Stimulated activated effector memory CD8-positive, alpha-beta T cell treated with anti-CD3 and anti-CD28 coated beads, Interleukin-12 subunit alpha, Interleukin-12 subunit beta, amount 100 ng/mL, for 72 hours (primary cell): Measurements from ENCODE around the gene POTEI.
"Not testable (repeated sequence)": the region's sequence is repeated elsewhere in the genome, so short reads cannot be mapped to it uniquely, and the experiment has no call there.

Experiments
- ATAC-seq: fragments of 150-1000 bp; cut with Tn5 transposase; 2 replicates; pipeline ENCODE4 v1.10.0; 2021
- DNase-seq, 2 donors: peaks; one replicate each; pipeline ENCODE4 v3.0.0; 2021 to 2022; ENCODE audit warnings: low spot score in 2 of 2
- H3K27ac Mint-ChIP-seq: one replicate; pipeline ENCODE4 v1.8.0; 2022; ENCODE audit warnings: mild to moderate bottlenecking, mixed read lengths
- H3K36me3 Mint-ChIP-seq: one replicate; pipeline ENCODE4 v1.8.0; 2022; ENCODE audit warnings: mild to moderate bottlenecking, mixed read lengths
- H3K4me1 Mint-ChIP-seq: one replicate; pipeline ENCODE4 v1.8.0; 2022; ENCODE audit warnings: mixed read lengths
- H3K4me3 Mint-ChIP-seq: one replicate; pipeline ENCODE4 v1.8.0; 2022; ENCODE audit warnings: mild to moderate bottlenecking, mixed read lengths
- H3K9me3 Mint-ChIP-seq: one replicate; pipeline ENCODE4 v1.8.0; 2022; ENCODE audit warnings: mixed read lengths

POTEI gene

GRCh38 chr2:130520992-130521391 lies 11.9 kb upstream of the POTEI start, which contains the start of gene CFC1B:
Gene CFC1B, plus strand, starts transcription at chr2:130521222. Its CDS starts 263 bp downstream, at chr2:130521485.
- H3K36me3 Mint-ChIP-seq, H3K4me1 Mint-ChIP-seq, H3K4me3 Mint-ChIP-seq, H3K27ac Mint-ChIP-seq, ATAC-seq, DNase-seq, H3K9me3 Mint-ChIP-seq: not testable (repeated sequence)

GRCh38 chr2:130518516-130519106 lies 9.5 kb upstream of the POTEI start:
- not testable (repeated sequence) for H3K36me3 Mint-ChIP-seq, ATAC-seq, H3K4me3 Mint-ChIP-seq, H3K4me1 Mint-ChIP-seq, H3K27ac Mint-ChIP-seq, DNase-seq, H3K9me3 Mint-ChIP-seq

DNA sequence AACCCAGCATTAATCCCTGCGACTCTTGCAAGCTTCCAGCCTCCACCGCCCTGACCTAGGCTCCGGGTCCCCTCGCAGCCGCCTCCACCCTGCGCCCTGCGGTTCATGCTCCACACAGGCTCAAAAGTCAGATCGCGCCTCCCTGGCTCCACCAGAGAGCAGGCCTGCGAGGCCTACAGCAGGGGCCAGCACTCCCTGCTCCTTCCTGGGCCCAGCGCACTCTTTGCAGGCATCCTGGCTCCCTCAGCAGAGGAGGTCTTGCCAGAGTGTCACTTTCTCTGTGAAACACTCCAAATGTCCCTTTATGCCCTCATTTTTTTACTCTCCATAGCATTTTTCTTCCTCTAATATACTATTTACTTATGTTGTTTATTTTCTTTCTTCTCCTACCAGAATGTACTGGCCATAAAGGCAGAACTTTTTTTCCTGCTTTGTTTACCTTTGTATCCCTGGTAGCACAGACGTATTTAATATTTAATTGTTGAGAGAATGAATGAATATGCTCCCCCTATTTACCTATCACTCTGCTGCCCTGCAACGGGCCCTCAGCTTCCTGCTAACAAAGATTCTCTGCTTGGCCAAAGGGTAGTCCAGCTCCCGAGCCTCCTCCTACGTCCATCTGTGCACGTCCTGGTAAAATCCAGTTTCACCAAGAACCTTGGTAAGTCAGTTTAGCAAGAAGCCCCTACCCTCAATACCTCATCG lies 2.8 kb upstream of the POTEI start:
- not testable (repeated sequence) for DNase-seq

GRCh38 chr2:130510807-130511746 lies 1.9 kb upstream of the POTEI start:
- H3K36me3 Mint-ChIP-seq, DNase-seq, H3K4me1 Mint-ChIP-seq, ATAC-seq, H3K27ac Mint-ChIP-seq, H3K9me3 Mint-ChIP-seq, H3K4me3 Mint-ChIP-seq: not testable (repeated sequence)

More for the DNA sequence above, 2.8 kb upstream of the POTEI start:
- H3K9me3 Mint-ChIP-seq, H3K36me3 Mint-ChIP-seq, H3K27ac Mint-ChIP-seq, H3K4me1 Mint-ChIP-seq, H3K4me3 Mint-ChIP-seq: not testable (repeated sequence)
- ATAC-seq = peak; percentile 31

DNA sequence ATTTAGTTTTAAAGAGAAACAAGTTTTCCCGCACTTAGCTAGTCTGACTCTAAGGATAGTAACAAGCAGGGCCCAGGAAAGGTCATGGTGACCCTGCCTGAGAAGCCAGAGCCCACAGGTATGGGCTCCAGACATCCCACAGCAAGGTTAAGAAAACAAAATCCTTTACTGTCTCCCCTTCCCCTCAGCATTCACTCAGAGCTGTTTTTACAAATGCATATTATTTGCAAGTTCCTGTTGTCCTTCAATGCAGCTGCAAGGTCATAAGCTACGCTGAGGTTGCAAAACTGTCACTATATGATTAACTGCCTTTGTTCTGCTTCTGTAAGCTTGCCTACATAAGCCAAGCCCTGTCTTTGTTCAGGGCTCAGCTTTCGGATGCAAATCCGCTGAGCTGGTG lies 18.1 kb downstream of the POTEI start:
- not testable (repeated sequence) for DNase-seq, ATAC-seq, H3K4me3 Mint-ChIP-seq, H3K27ac Mint-ChIP-seq, H3K9me3 Mint-ChIP-seq, H3K36me3 Mint-ChIP-seq, H3K4me1 Mint-ChIP-seq

- DNase-seq, H3K4me3 Mint-ChIP-seq, H3K9me3 Mint-ChIP-seq, H3K4me1 Mint-ChIP-seq, ATAC-seq, H3K36me3 Mint-ChIP-seq, H3K27ac Mint-ChIP-seq: not testable (repeated sequence)
Measured at GRCh38 chr2:130455413-130455812, 53.7 kb downstream of the POTEI start.

DNA sequence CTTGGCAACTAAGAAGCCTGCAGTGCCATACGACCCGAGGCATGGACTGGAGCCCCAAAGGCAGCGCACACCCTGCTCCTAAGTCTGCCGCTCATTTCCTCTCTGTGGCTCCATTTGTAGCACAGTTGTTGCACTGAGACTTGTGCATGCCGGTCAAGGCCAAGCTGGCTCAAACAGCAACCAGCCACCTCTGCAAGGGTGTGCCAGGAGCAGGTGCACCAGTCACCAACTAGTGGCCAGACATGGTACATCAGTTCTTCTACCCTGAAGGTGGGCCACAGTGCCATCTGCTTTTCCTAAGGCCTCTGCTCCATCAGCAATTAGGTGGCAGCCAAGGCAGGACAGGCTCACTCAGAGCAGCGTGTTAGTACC lies 54.4 kb downstream of the POTEI start:
- H3K36me3 Mint-ChIP-seq, H3K4me1 Mint-ChIP-seq, ATAC-seq, H3K4me3 Mint-ChIP-seq, DNase-seq, H3K27ac Mint-ChIP-seq, H3K9me3 Mint-ChIP-seq: not testable (repeated sequence)

GRCh38 chr2:130453955-130454711 lies 55.0 kb downstream of the POTEI start:
- DNase-seq, H3K4me3 Mint-ChIP-seq, H3K4me1 Mint-ChIP-seq, ATAC-seq, H3K36me3 Mint-ChIP-seq, H3K9me3 Mint-ChIP-seq, H3K27ac Mint-ChIP-seq: not testable (repeated sequence)

GRCh38 chr2:130452897-130453296 lies 56.2 kb downstream of the POTEI start:
- ATAC-seq, H3K36me3 Mint-ChIP-seq, DNase-seq, H3K4me1 Mint-ChIP-seq, H3K27ac Mint-ChIP-seq, H3K9me3 Mint-ChIP-seq, H3K4me3 Mint-ChIP-seq: not testable (repeated sequence)

- ATAC-seq, H3K36me3 Mint-ChIP-seq, H3K4me3 Mint-ChIP-seq, H3K4me1 Mint-ChIP-seq, DNase-seq, H3K27ac Mint-ChIP-seq, H3K9me3 Mint-ChIP-seq: not testable (repeated sequence)
Measured at GRCh38 chr2:130451823-130452222, 57.3 kb downstream of the POTEI start.

DNA sequence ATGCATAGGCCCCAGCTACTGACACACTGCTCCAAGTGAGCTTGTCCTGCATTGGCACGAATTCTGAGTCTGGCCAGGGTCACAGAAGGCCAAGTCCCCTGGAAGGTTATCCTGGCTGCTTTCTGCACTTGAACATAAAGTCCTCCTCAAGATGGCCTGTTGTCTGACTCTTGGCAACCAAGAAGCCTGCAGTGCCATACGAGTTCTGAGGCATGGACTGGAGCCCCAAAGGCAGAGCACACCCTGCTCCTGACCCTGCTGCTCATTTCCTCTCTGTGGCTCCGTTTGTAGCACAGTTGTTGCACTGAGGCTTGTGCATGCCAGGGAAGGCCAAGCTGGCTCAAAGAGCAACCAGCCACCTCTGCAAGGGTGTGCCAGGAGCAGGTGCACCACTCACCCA lies 57.9 kb downstream of the POTEI start:
- not testable (repeated sequence) for DNase-seq, H3K36me3 Mint-ChIP-seq, H3K4me3 Mint-ChIP-seq, H3K27ac Mint-ChIP-seq, ATAC-seq, H3K4me1 Mint-ChIP-seq, H3K9me3 Mint-ChIP-seq

DNA sequence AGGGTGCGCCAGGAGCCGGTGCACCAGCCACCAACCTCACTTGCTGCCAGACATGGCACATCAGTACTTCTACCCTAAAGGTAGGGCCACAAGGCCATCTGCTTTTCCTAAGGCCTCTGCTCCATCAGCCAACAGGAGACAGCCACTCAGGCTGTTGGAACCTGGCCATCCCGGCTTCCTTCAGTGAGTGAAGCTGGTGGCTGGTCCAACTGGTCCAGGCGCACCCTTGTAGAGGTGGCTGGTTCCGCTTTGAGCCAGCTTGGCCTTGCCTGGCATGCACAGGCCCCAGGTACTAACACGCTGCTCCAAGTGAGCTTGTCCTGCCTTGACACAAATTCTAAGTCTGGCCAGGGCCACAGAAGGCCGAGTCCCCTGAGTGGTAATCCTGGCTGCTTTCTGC lies 58.8 kb downstream of the POTEI start:
- not testable (repeated sequence) for H3K4me3 Mint-ChIP-seq, H3K4me1 Mint-ChIP-seq, H3K27ac Mint-ChIP-seq, H3K36me3 Mint-ChIP-seq, ATAC-seq, DNase-seq, H3K9me3 Mint-ChIP-seq

- not testable (repeated sequence) for DNase-seq, H3K27ac Mint-ChIP-seq, H3K9me3 Mint-ChIP-seq, H3K36me3 Mint-ChIP-seq, H3K4me1 Mint-ChIP-seq
- peak overlapping the region; percentile 68 for H3K4me3 Mint-ChIP-seq
- ATAC-seq = peak; percentile 47
Measured at GRCh38 chr2:130427631-130428030, 81.5 kb downstream of the POTEI start.

GRCh38 chr2:130418845-130419244 lies 90.3 kb downstream of the POTEI start:
- DNase-seq, H3K27ac Mint-ChIP-seq, H3K36me3 Mint-ChIP-seq, H3K9me3 Mint-ChIP-seq, ATAC-seq, H3K4me1 Mint-ChIP-seq, H3K4me3 Mint-ChIP-seq: not testable (repeated sequence)

GRCh38 chr2:130416693-130417092 lies 92.4 kb downstream of the POTEI start:
- ATAC-seq = not testable (repeated sequence)

More at GRCh38 chr2:130416693-130417092, 92.4 kb downstream of the POTEI start:
- H3K4me3 Mint-ChIP-seq, DNase-seq, H3K27ac Mint-ChIP-seq, H3K9me3 Mint-ChIP-seq, H3K36me3 Mint-ChIP-seq, H3K4me1 Mint-ChIP-seq: not testable (repeated sequence)
